HCT116 (cell line): ENCODE measurements around the gene ACACB.

Source experiments
- CEBPB ChIP-seq: IDR thresholded peaks from 2 replicates; pipeline ENCODE4 v1.6.1; 2012; ENCODE audit warnings: low read depth
- CTCF ChIP-seq, 3 experiments: fragments of 200-600 bp in 1 of 3; sonication (generic) in 1 of 3; IDR thresholded peaks in 2 of 3; conservative IDR thresholded peaks in 1 of 3; 2 replicates each; pipeline ENCODE4 v1.5.1; 2012 to 2017; ENCODE audit warnings: low read depth in 2 of 3, low read length in 2 of 3, antibody characterized with exemption in 1 of 3, borderline replicate concordance in 1 of 3, control low read depth in 1 of 3, mild to moderate bottlenecking in 1 of 3, mixed read lengths in 1 of 3, mixed run types in 1 of 3, moderate library complexity in 1 of 3; ENCODE audit not compliant: insufficient read depth in 1 of 3
- MAX ChIP-seq: IDR thresholded peaks from 2 replicates; pipeline ENCODE4 v1.6.1; 2012
- POLR2A ChIP-seq: IDR thresholded peaks from 2 replicates; pipeline ENCODE4 v1.7.0; 2011; ENCODE audit warnings: borderline replicate concordance; ENCODE audit not compliant: insufficient read depth, insufficient read length; ENCODE audit errors: extremely low read depth
- POLR2AphosphoS5 ChIP-seq: IDR thresholded peaks from 2 replicates; pipeline ENCODE4 v1.6.1; 2011; ENCODE audit warnings: mild to moderate bottlenecking, low read depth, low read length, moderate library complexity
- RAD21 ChIP-seq: IDR thresholded peaks from 2 replicates; pipeline ENCODE4 v1.6.1; 2012; ENCODE audit warnings: low read depth, mild to moderate bottlenecking
- SRF ChIP-seq: IDR thresholded peaks from 2 replicates; pipeline ENCODE4 v1.6.1; 2012; ENCODE audit warnings: low read depth
- YY1 ChIP-seq: IDR thresholded peaks from 2 replicates; pipeline ENCODE4 v1.6.1; 2011; ENCODE audit warnings: low read length, low read depth, moderate library complexity, mild to moderate bottlenecking; ENCODE audit not compliant: insufficient replicate concordance; ENCODE audit errors: extremely low read depth
- ZFX ChIP-seq: fragments of 450-650 bp; IDR thresholded peaks from 2 replicates; pipeline ENCODE4 v1.6.1; 2017
- ZNF274 ChIP-seq: fragments of 200-500 bp; sonication (Bioruptor generic); IDR thresholded peaks from 2 replicates; pipeline ENCODE4 v1.6.1; 2014; ENCODE audit warnings: mild to moderate bottlenecking, low read depth, low read length, inconsistent platforms
- TF ChIP-seq, protein P1 (sequence below): IDR thresholded peaks from 2 replicates; pipeline ENCODE4 v1.6.1; 2012; ENCODE audit warnings: low read depth

DNA sequence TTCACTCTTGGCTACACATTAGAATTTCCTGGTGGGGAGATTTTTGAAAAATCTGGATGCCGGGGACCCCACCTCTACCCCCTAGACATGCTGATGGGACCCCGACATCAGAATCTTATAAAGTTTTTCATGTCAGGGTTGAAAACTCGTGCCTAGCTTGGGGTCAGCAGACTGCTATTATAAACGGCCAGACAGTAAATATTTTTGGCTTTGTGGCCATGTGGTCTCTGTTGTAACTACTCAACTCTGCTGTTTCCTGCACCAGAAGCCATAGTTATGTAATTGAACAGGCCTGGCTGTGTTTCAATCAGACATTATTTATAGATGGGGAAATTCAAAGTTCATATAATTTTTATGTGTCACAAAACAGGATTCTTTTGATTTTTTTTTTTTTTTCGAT lies 41.6 kb downstream of the ACACB start:
- TF ChIP-seq RAD21 (no peak), CTCF (IDR thresholded peaks at IDR 0.05 in 2 of 3, conservative IDR thresholded peaks at IDR 0.05 in 1 of 3; ENCODE audit: borderline replicate concordance in 1 of 3, insufficient read depth in 1 of 3, low read depth in 2 of 3, low read length in 2 of 3) (no peak), ZNF274 (no peak), SRF (no peak), POLR2A (no peak), MAX (no peak), YY1 (no peak), ZFX (no peak), CEBPB (no peak), POLR2AphosphoS5 (no peak)
- TF ChIP-seq, protein P1, sequence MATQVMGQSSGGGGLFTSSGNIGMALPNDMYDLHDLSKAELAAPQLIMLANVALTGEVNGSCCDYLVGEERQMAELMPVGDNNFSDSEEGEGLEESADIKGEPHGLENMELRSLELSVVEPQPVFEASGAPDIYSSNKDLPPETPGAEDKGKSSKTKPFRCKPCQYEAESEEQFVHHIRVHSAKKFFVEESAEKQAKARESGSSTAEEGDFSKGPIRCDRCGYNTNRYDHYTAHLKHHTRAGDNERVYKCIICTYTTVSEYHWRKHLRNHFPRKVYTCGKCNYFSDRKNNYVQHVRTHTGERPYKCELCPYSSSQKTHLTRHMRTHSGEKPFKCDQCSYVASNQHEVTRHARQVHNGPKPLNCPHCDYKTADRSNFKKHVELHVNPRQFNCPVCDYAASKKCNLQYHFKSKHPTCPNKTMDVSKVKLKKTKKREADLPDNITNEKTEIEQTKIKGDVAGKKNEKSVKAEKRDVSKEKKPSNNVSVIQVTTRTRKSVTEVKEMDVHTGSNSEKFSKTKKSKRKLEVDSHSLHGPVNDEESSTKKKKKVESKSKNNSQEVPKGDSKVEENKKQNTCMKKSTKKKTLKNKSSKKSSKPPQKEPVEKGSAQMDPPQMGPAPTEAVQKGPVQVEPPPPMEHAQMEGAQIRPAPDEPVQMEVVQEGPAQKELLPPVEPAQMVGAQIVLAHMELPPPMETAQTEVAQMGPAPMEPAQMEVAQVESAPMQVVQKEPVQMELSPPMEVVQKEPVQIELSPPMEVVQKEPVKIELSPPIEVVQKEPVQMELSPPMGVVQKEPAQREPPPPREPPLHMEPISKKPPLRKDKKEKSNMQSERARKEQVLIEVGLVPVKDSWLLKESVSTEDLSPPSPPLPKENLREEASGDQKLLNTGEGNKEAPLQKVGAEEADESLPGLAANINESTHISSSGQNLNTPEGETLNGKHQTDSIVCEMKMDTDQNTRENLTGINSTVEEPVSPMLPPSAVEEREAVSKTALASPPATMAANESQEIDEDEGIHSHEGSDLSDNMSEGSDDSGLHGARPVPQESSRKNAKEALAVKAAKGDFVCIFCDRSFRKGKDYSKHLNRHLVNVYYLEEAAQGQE: no peak
